Measurements from ENCODE around the gene ZNF304. TPM values are rescaled to one million over a fixed set of nuclear protein-coding genes. Genes with fewer than 3 reads are reported as not detected.

Gene ZNF304
- total and polyA plus RNA-seq, 2 of the 13 experiments (the other 11 are each of a cell fraction or from before 2014, with no cell fraction given): 3.4 to 8.0 TPM

DNA sequence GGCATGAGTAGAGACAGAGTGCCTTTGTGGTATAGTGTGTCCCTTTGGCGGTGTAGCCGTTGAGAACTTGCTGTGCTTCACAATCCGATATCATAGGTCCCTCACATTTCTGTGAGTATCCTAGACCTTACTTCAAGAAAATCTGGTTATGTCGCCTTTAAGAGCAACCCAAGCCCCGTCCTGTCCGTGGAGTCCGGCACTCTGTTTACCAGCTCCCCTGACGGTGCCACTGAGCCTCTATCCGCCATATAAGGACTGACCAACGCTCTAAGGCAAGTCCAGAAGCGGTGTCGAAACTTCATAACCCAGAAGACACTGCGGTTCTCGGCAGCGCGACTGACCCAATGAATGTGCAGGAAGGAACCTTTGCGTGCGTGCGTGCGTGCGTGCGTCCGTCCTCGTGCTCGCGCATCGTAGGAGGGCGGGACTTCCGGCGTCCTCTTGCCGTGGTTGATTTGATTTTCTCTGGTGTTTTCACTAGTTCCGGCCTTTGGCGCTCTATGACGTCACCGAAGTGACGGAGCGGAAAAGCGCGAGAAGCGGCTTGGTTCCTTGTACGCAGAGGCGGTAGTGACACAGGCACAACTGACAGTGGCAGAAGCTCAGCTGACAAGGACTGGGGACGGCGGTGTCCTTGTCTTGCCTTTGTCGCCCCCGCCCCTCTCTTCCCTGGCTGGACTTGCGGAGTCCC lies 12.1 kb downstream of the ZNF304 start, which contains the start of the genes TRAPPC2B and ZNF547 (continued):
- TF ChIP-seq, protein P1, sequence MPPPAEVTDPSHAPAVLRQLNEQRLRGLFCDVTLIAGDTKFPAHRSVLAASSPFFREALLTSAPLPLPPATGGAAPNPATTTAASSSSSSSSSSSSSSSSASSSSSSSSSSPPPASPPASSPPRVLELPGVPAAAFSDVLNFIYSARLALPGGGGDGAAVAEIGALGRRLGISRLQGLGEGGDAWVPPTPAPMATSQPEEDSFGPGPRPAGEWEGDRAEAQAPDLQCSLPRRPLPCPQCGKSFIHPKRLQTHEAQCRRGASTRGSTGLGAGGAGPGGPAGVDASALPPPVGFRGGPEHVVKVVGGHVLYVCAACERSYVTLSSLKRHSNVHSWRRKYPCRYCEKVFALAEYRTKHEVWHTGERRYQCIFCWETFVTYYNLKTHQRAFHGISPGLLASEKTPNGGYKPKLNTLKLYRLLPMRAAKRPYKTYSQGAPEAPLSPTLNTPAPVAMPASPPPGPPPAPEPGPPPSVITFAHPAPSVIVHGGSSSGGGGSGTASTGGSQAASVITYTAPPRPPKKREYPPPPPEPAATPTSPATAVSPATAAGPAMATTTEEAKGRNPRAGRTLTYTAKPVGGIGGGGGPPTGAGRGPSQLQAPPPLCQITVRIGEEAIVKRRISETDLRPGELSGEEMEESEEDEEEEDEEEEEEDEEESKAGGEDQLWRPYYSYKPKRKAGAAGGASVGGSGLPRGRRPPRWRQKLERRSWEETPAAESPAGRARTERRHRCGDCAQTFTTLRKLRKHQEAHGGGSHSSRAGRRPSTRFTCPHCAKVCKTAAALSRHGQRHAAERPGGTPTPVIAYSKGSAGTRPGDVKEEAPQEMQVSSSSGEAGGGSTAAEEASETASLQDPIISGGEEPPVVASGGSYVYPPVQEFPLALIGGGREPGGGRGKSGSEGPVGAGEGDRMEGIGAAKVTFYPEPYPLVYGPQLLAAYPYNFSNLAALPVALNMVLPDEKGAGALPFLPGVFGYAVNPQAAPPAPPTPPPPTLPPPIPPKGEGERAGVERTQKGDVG (CRISPR knock-in tag; IDR thresholded peaks at IDR 0.05; ENCODE audit: borderline replicate concordance): no peak
- no peak for TF ChIP-seq ZBTB7B (CRISPR knock-in tag; IDR thresholded peaks at IDR 0.05)
- TF ChIP-seq ELF1 (CRISPR knock-in tag; IDR thresholded peaks at IDR 0.05): peak; percentile 92
- TF ChIP-seq WIZ (CRISPR knock-in tag; IDR thresholded peaks at IDR 0.05): no peak
- peak in 1 of 2 experiments; percentile 47; a peak in 1 of 4 replicates for TF ChIP-seq KLF16 (CRISPR knock-in tag; IDR thresholded peaks at IDR 0.05)
- TF ChIP-seq SRSF1 (optimal IDR thresholded peaks at IDR 0.05; ENCODE audit: low read depth, low read length): peak; percentile 47
- TF ChIP-seq ZFP90 (CRISPR knock-in tag; IDR thresholded peaks at IDR 0.05; ENCODE audit: borderline replicate concordance): no peak
- no peak for TF ChIP-seq CHD4 (IDR thresholded peaks at IDR 0.05; ENCODE audit: borderline replicate concordance, low read length)
- TF ChIP-seq U2AF1 (optimal IDR thresholded peaks at IDR 0.05; ENCODE audit: low read depth, low read length): no peak
- TF ChIP-seq, protein P2, sequence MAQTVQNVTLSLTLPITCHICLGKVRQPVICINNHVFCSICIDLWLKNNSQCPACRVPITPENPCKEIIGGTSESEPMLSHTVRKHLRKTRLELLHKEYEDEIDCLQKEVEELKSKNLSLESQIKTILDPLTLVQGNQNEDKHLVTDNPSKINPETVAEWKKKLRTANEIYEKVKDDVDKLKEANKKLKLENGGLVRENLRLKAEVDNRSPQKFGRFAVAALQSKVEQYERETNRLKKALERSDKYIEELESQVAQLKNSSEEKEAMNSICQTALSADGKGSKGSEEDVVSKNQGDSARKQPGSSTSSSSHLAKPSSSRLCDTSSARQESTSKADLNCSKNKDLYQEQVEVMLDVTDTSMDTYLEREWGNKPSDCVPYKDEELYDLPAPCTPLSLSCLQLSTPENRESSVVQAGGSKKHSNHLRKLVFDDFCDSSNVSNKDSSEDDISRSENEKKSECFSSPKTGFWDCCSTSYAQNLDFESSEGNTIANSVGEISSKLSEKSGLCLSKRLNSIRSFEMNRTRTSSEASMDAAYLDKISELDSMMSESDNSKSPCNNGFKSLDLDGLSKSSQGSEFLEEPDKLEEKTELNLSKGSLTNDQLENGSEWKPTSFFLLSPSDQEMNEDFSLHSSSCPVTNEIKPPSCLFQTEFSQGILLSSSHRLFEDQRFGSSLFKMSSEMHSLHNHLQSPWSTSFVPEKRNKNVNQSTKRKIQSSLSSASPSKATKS (CRISPR knock-in tag; IDR thresholded peaks at IDR 0.05): no peak
- TF ChIP-seq NR2F1 (CRISPR knock-in tag; IDR thresholded peaks at IDR 0.05): no peak
- TF ChIP-seq, protein P3, sequence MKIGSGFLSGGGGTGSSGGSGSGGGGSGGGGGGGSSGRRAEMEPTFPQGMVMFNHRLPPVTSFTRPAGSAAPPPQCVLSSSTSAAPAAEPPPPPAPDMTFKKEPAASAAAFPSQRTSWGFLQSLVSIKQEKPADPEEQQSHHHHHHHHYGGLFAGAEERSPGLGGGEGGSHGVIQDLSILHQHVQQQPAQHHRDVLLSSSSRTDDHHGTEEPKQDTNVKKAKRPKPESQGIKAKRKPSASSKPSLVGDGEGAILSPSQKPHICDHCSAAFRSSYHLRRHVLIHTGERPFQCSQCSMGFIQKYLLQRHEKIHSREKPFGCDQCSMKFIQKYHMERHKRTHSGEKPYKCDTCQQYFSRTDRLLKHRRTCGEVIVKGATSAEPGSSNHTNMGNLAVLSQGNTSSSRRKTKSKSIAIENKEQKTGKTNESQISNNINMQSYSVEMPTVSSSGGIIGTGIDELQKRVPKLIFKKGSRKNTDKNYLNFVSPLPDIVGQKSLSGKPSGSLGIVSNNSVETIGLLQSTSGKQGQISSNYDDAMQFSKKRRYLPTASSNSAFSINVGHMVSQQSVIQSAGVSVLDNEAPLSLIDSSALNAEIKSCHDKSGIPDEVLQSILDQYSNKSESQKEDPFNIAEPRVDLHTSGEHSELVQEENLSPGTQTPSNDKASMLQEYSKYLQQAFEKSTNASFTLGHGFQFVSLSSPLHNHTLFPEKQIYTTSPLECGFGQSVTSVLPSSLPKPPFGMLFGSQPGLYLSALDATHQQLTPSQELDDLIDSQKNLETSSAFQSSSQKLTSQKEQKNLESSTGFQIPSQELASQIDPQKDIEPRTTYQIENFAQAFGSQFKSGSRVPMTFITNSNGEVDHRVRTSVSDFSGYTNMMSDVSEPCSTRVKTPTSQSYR (CRISPR knock-in tag; IDR thresholded peaks at IDR 0.05; ENCODE audit: borderline replicate concordance): no peak
- TF ChIP-seq NR1H2 (CRISPR knock-in tag; IDR thresholded peaks at IDR 0.05; ENCODE audit: borderline replicate concordance, low read depth): no peak
- TF ChIP-seq, protein P4, sequence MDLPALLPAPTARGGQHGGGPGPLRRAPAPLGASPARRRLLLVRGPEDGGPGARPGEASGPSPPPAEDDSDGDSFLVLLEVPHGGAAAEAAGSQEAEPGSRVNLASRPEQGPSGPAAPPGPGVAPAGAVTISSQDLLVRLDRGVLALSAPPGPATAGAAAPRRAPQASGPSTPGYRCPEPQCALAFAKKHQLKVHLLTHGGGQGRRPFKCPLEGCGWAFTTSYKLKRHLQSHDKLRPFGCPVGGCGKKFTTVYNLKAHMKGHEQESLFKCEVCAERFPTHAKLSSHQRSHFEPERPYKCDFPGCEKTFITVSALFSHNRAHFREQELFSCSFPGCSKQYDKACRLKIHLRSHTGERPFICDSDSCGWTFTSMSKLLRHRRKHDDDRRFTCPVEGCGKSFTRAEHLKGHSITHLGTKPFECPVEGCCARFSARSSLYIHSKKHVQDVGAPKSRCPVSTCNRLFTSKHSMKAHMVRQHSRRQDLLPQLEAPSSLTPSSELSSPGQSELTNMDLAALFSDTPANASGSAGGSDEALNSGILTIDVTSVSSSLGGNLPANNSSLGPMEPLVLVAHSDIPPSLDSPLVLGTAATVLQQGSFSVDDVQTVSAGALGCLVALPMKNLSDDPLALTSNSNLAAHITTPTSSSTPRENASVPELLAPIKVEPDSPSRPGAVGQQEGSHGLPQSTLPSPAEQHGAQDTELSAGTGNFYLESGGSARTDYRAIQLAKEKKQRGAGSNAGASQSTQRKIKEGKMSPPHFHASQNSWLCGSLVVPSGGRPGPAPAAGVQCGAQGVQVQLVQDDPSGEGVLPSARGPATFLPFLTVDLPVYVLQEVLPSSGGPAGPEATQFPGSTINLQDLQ (CRISPR knock-in tag; IDR thresholded peaks at IDR 0.05): no peak

Data from HepG2 (cell line).